GM19438 (cell line): ENCODE results near the gene NOS1AP.

ENCODE experiments used
- ATAC-seq: cut with Tn5 transposase; IDR thresholded peaks from one replicate; pipeline ENCODE4 v1.9.1; 2021; ENCODE audit warnings: low read depth; ENCODE audit not compliant: unreplicated experiment

The NOS1AP gene

GRCh38 chr1:162087574-162087973, 18.1 kb downstream of the NOS1AP start:
- no peak for ATAC-seq

GRCh38 chr1:162088281-162088969, 18.9 kb downstream of the NOS1AP start:
- ATAC-seq = no peak

GRCh38 chr1:162089748-162090147, 20.3 kb downstream of the NOS1AP start:
- no peak for ATAC-seq

GRCh38 chr1:162090378-162090777, 20.9 kb downstream of the NOS1AP start:
- ATAC-seq = no peak

GRCh38 chr1:162091681-162092524, 22.4 kb downstream of the NOS1AP start:
- ATAC-seq = no peak

GRCh38 chr1:162093095-162093494, 23.6 kb downstream of the NOS1AP start:
- no peak for ATAC-seq

GRCh38 chr1:162094271-162094670, 24.8 kb downstream of the NOS1AP start:
- no peak for ATAC-seq

GRCh38 chr1:162094723-162095122, 25.2 kb downstream of the NOS1AP start:
- no peak for ATAC-seq

GRCh38 chr1:162107911-162108310, 38.4 kb downstream of the NOS1AP start:
- no peak for ATAC-seq

GRCh38 chr1:162108426-162108825, 38.9 kb downstream of the NOS1AP start:
- ATAC-seq = no peak

GRCh38 chr1:162110910-162111309, 41.4 kb downstream of the NOS1AP start:
- ATAC-seq = no peak

- ATAC-seq = no peak
These were observed 42.1 kb downstream of the NOS1AP start for GRCh38 chr1:162111572-162111971.

GRCh38 chr1:162113419-162113818, 43.9 kb downstream of the NOS1AP start:
- no peak for ATAC-seq

GRCh38 chr1:162117039-162117774, 47.7 kb downstream of the NOS1AP start:
- no peak for ATAC-seq

GRCh38 chr1:162118063-162118462, 48.6 kb downstream of the NOS1AP start:
- ATAC-seq = no peak

- no peak for ATAC-seq
These were observed 59.3 kb downstream of the NOS1AP start for GRCh38 chr1:162128693-162129356.

GRCh38 chr1:162130308-162130707, 60.8 kb downstream of the NOS1AP start:
- ATAC-seq = no peak

GRCh38 chr1:162131400-162132321, 62.2 kb downstream of the NOS1AP start:
- no peak for ATAC-seq

GRCh38 chr1:162133566-162133965, 64.1 kb downstream of the NOS1AP start:
- no peak for ATAC-seq

GRCh38 chr1:162134646-162135045, 65.2 kb downstream of the NOS1AP start:
- ATAC-seq = no peak
